Hepatocyte (in vitro differentiated cells): Measurements from ENCODE around the gene SLC35F5.

Source experiments
- EZH2 ChIP-seq: fragments of 200-600 bp; sonication (generic); IDR thresholded peaks from 2 replicates; pipeline ENCODE4 v1.6.1; 2016; ENCODE audit warnings: antibody characterized with exemption, mild to moderate bottlenecking, borderline replicate concordance
- EZH2phosphoT487 ChIP-seq: fragments of 200-600 bp; sonication (generic); IDR thresholded peaks from one replicate; pipeline ENCODE4 v1.6.1; 2018; ENCODE audit warnings: antibody characterized with exemption, mild to moderate bottlenecking, low read depth, moderate library complexity; ENCODE audit not compliant: unreplicated experiment, severe bottlenecking
- TF ChIP-seq, protein P1 (sequence below): fragments of 200-600 bp; sonication (generic); IDR thresholded peaks from 2 replicates; pipeline ENCODE4 v1.5.1; 2016; ENCODE audit warnings: antibody characterized with exemption, mild to moderate bottlenecking; ENCODE audit not compliant: poor library complexity

DNA sequence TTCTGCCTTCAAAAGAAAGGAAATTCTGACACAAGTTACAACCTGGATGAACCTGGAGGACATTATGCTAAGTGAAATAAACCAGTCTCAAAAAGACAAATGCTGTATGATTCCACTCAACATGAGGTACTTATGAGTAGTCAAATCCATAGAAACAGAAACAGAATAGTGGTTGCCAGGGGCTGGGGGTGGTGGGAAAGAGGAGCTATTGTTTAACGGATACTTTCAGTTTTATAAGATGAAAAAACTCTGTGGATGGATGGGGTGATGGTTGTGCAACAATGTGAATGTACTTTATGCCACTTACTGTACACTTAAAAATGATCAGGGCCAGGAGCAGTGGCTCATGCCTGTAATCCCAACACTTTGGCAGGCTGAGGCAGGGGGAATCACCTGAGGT, 15.4 kb downstream of the SLC35F5 start:
- TF ChIP-seq, protein P1, sequence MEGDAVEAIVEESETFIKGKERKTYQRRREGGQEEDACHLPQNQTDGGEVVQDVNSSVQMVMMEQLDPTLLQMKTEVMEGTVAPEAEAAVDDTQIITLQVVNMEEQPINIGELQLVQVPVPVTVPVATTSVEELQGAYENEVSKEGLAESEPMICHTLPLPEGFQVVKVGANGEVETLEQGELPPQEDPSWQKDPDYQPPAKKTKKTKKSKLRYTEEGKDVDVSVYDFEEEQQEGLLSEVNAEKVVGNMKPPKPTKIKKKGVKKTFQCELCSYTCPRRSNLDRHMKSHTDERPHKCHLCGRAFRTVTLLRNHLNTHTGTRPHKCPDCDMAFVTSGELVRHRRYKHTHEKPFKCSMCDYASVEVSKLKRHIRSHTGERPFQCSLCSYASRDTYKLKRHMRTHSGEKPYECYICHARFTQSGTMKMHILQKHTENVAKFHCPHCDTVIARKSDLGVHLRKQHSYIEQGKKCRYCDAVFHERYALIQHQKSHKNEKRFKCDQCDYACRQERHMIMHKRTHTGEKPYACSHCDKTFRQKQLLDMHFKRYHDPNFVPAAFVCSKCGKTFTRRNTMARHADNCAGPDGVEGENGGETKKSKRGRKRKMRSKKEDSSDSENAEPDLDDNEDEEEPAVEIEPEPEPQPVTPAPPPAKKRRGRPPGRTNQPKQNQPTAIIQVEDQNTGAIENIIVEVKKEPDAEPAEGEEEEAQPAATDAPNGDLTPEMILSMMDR: no peak
- TF ChIP-seq EZH2: no peak
- no peak for TF ChIP-seq EZH2phosphoT487
